Neural cell (in vitro differentiated cells): ENCODE data around the gene ACSS1. TPM values are rescaled to one million over a fixed set of nuclear protein-coding genes. Genes with fewer than 3 reads are reported as not detected.

ENCODE experiments used
- H2AFZ ChIP-seq: fragments of 200-600, 300-800 bp; sonication (generic), shearing (Covaris generic); 2 replicates; pipeline ENCODE4 v1.6.0; 2014; ENCODE audit warnings: low read depth, mild to moderate bottlenecking, antibody characterized with exemption, low read length, moderate library complexity
- H3F3A ChIP-seq: fragments of 200-600 bp; shearing (Covaris generic); 2 replicates; pipeline ENCODE4 v1.6.1; 2016; ENCODE audit warnings: mild to moderate bottlenecking, moderate library complexity, mixed read lengths, antibody characterized with exemption, low read length; ENCODE audit not compliant: insufficient read depth, poor library complexity, severe bottlenecking
- H3K27ac ChIP-seq: fragments of 200-600, 300-800 bp; sonication (generic), shearing (Covaris generic); 2 replicates; pipeline ENCODE4 v1.5.1; 2014; ENCODE audit warnings: mild to moderate bottlenecking, low read length, moderate library complexity
- H3K27me3 ChIP-seq: fragments of 300-800, 200-600 bp; sonication (generic), shearing (Covaris generic); 2 replicates; pipeline ENCODE4 v1.6.0; 2014; ENCODE audit warnings: mild to moderate bottlenecking, low read depth, low read length, moderate library complexity; ENCODE audit not compliant: insufficient read depth
- H3K36me3 ChIP-seq: fragments of 300-800, 200-600 bp; sonication (generic), shearing (Covaris generic); 2 replicates; pipeline ENCODE4 v1.5.1; 2014; ENCODE audit warnings: mild to moderate bottlenecking, antibody characterized with exemption, low read length, moderate library complexity; ENCODE audit not compliant: insufficient read depth
- H3K4me2 ChIP-seq: fragments of 300-800, 200-600 bp; sonication (generic), shearing (Covaris generic); 2 replicates; pipeline ENCODE4 v1.6.0; 2014; ENCODE audit warnings: mild to moderate bottlenecking, low read length
- H3K4me3 ChIP-seq: fragments of 300-800, 200-600 bp; sonication (generic), shearing (Covaris generic); 2 replicates; pipeline ENCODE4 v1.5.1; 2014; ENCODE audit warnings: mild to moderate bottlenecking, low read length, moderate library complexity
- H3K79me2 ChIP-seq: fragments of 200-600 bp; shearing (Covaris generic); replicated peaks from 2 replicates; pipeline ENCODE4 v1.6.0; 2014; ENCODE audit warnings: mild to moderate bottlenecking, low read length, moderate library complexity; ENCODE audit not compliant: insufficient read depth
- H3K9ac ChIP-seq: fragments of 300-800, 200-600 bp; sonication (generic), shearing (Covaris generic); 2 replicates; pipeline ENCODE4 v1.6.1; 2016; ENCODE audit warnings: mild to moderate bottlenecking, low read length, mixed read lengths
- H3K9me2 ChIP-seq: fragments of 200-600 bp; shearing (Covaris generic); 2 replicates; pipeline ENCODE4 v1.6.1; 2016; ENCODE audit warnings: mild to moderate bottlenecking, low read length, mixed read lengths; ENCODE audit not compliant: insufficient read depth
- H3K9me3 ChIP-seq: fragments of 200-600, 300-800 bp; sonication (generic), shearing (Covaris generic); 2 replicates; pipeline ENCODE4 v1.6.1; 2016; ENCODE audit warnings: mild to moderate bottlenecking, mixed run types, low read length, moderate library complexity, mixed read lengths
- H4K20me1 ChIP-seq: fragments of 200-600 bp; shearing (Covaris generic); 2 replicates; pipeline ENCODE4 v1.6.1; 2016; ENCODE audit warnings: mild to moderate bottlenecking, mixed run types; ENCODE audit not compliant: insufficient read depth
- EP300 ChIP-seq: fragments of 450-650 bp; conservative IDR thresholded peaks from 2 replicates; pipeline ENCODE4 v1.6.1; 2014; ENCODE audit warnings: antibody characterized with exemption, mild to moderate bottlenecking, moderate library complexity; ENCODE audit not compliant: poor library complexity, severe bottlenecking
- EZH2 ChIP-seq: fragments of 200-600, 300-800 bp; shearing (Covaris generic), sonication (generic); IDR thresholded peaks from 2 replicates; pipeline ENCODE4 v1.6.1; 2014; ENCODE audit warnings: antibody characterized with exemption, low read length, borderline replicate concordance, mild to moderate bottlenecking; ENCODE audit not compliant: insufficient read depth, poor library complexity, severe bottlenecking
- MXI1 ChIP-seq: fragments of 450-650 bp; conservative IDR thresholded peaks from 2 replicates; pipeline ENCODE4 v1.6.1; 2014; ENCODE audit warnings: antibody characterized with exemption, mild to moderate bottlenecking; ENCODE audit not compliant: poor library complexity, severe bottlenecking
- POLR2AphosphoS5 ChIP-seq: IDR thresholded peaks from 2 replicates; pipeline ENCODE4 v1.6.1; 2012
- RAD21 ChIP-seq: fragments of 450-650 bp; conservative IDR thresholded peaks from 2 replicates; pipeline ENCODE4 v1.6.1; 2014; ENCODE audit warnings: antibody characterized with exemption, mild to moderate bottlenecking, moderate library complexity
- REST ChIP-seq: IDR thresholded peaks from 2 replicates; pipeline ENCODE4 v1.6.1; 2012; ENCODE audit warnings: borderline replicate concordance
- SMC3 ChIP-seq: fragments of 450-650 bp; conservative IDR thresholded peaks from 2 replicates; pipeline ENCODE4 v1.6.1; 2014; ENCODE audit warnings: antibody characterized with exemption, mild to moderate bottlenecking, moderate library complexity; ENCODE audit not compliant: poor library complexity
- TAF1 ChIP-seq: IDR thresholded peaks from 2 replicates; pipeline ENCODE4 v1.6.1; 2012; ENCODE audit warnings: low read depth
- polyA plus RNA-seq: library from polyadenylated mRNA; depleted of rRNA; stranded (reverse); fragments of >200 nt; gene quantifications from 2 replicates; pipeline ENCODE4 v1.2.3, GENCODE V29; 2014
- TF ChIP-seq, protein P1 (sequence below): fragments of 450-650 bp; IDR thresholded peaks from 2 replicates; pipeline ENCODE4 v1.5.1; 2014; ENCODE audit warnings: antibody characterized with exemption, mild to moderate bottlenecking, moderate library complexity; ENCODE audit not compliant: poor library complexity, severe bottlenecking

The ACSS1 gene
- polyA plus RNA-seq, 1 donor from 2014 or later: not detected

GRCh38 chr20:24980291-24981053 lies 77.5 kb downstream of the ACSS1 start:
- Histone ChIP-seq H4K20me1 (no peaks in the 10 kb centered on the region), H3K4me3 (no peak overlapping the region), H3K27ac (no peak overlapping the region), H3K9me2 (no peaks in the 10 kb centered on the region), H3K27me3 (no peaks in the 10 kb centered on the region), H3K36me3 (peaks cover 18% of the 10 kb centered on the region), H3K4me2 (no peak overlapping the region), H3K9ac (no peak overlapping the region), H3K9me3 (peaks cover 12% of the 10 kb centered on the region), H3K79me2 (peaks cover 3% of the 10 kb centered on the region), H3F3A (no peaks in the 10 kb centered on the region), H2AFZ (no peak overlapping the region)
- TF ChIP-seq EP300 (no peak), SMC3 (no peak), POLR2AphosphoS5 (no peak), TAF1 (no peak), EZH2 (no peak), MXI1 (no peak), RAD21 (no peak), REST (no peak)
- TF ChIP-seq, protein P1, sequence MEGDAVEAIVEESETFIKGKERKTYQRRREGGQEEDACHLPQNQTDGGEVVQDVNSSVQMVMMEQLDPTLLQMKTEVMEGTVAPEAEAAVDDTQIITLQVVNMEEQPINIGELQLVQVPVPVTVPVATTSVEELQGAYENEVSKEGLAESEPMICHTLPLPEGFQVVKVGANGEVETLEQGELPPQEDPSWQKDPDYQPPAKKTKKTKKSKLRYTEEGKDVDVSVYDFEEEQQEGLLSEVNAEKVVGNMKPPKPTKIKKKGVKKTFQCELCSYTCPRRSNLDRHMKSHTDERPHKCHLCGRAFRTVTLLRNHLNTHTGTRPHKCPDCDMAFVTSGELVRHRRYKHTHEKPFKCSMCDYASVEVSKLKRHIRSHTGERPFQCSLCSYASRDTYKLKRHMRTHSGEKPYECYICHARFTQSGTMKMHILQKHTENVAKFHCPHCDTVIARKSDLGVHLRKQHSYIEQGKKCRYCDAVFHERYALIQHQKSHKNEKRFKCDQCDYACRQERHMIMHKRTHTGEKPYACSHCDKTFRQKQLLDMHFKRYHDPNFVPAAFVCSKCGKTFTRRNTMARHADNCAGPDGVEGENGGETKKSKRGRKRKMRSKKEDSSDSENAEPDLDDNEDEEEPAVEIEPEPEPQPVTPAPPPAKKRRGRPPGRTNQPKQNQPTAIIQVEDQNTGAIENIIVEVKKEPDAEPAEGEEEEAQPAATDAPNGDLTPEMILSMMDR: no peak

DNA sequence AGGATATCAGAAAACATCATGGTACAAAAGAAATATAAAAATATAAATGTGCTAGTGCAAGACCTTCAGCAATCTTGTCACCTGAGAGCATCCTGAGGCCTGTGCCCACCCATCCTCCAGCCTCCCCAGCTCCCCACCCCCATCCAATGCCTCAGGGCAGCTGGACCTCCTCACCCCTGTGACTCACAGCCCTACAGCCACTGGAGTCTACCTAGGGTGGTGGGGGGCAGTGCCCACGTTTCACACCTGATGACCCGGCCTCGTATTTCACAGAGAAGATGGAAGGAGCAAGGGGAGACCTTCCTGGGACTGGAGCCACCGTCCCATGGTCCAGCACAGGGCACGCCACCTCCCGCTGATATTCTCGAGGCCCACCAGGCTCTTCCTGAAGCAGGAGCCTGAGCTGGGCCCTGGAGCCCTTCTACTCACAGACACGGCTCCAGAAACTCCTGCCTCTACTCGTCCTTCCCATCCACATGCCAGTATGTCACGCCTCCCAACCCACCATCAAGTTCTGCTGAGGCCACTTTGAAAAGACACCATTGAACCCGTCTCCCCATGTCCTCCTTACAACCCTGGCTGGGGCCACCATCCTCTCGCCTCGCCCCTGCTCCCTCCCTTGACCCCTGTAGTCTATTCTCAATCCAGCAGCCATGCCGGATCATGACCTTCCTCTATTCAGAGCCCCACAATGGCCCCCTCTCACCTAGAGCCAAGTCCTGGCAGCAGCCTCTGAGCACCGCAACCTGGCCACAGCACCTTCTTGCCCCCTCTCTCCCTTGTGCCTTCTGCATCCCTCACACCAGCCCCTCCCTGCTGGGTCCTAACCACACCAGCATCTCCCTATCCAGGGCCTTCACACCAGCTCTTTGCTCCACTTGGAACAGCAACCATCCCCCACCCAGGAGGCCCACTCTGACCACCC lies 78.6 kb downstream of the ACSS1 start:
- H3K27ac ChIP-seq: no peak overlapping the region
- no peak for TF ChIP-seq REST
- TF ChIP-seq MXI1: no peak
- no peak for TF ChIP-seq TAF1
- TF ChIP-seq RAD21: no peak
- no peak for TF ChIP-seq EZH2
- no peak for TF ChIP-seq SMC3
- TF ChIP-seq EP300: no peak
- no peak for TF ChIP-seq POLR2AphosphoS5
- TF ChIP-seq, protein P1: no peak

More for the DNA sequence above, 78.6 kb downstream of the ACSS1 start:
- H3K4me2 ChIP-seq: no peak overlapping the region
- H3K36me3 ChIP-seq: peaks cover 18% of the 10 kb centered on the region
- H2AFZ ChIP-seq: no peak overlapping the region
- H3K27me3 ChIP-seq: no peaks in the 10 kb centered on the region
- H4K20me1 ChIP-seq: no peaks in the 10 kb centered on the region
- peaks cover 12% of the 10 kb centered on the region for H3K9me3 ChIP-seq
- H3F3A ChIP-seq: no peaks in the 10 kb centered on the region
- H3K9ac ChIP-seq: no peak overlapping the region
- no peaks in the 10 kb centered on the region for H3K9me2 ChIP-seq
- H3K4me3 ChIP-seq: no peak overlapping the region
- H3K79me2 ChIP-seq: peaks cover 3% of the 10 kb centered on the region
